Ishikawa (cell line): ENCODE measurements around the gene MERTK.

Experiments
- MAX ChIP-seq: IDR thresholded peaks from 2 replicates; pipeline ENCODE4 v1.6.1; 2012
- REST ChIP-seq: IDR thresholded peaks from 2 replicates; pipeline ENCODE4 v1.6.1; 2012; ENCODE audit warnings: low read depth, mild to moderate bottlenecking
- TAF1 ChIP-seq: IDR thresholded peaks from 2 replicates; pipeline ENCODE4 v1.6.1; 2012; ENCODE audit warnings: low read depth, mild to moderate bottlenecking
- TEAD4 ChIP-seq: IDR thresholded peaks from 2 replicates; pipeline ENCODE4 v1.6.1; 2012
- USF1 ChIP-seq: IDR thresholded peaks from 2 replicates; pipeline ENCODE4 v1.6.1; 2012
- YY1 ChIP-seq: IDR thresholded peaks from 2 replicates; pipeline ENCODE4 v1.6.1; 2012; ENCODE audit warnings: low read depth

- TF ChIP-seq REST (no peak), MAX (no peak), USF1 (no peak), TEAD4 (no peak), YY1 (no peak), TAF1 (no peak)
These were observed 134.5 kb downstream of the MERTK start for GRCh38 chr2:112032689-112033465.
